Stimulated activated CD4-positive, alpha-beta T cell treated with anti-CD3 and anti-CD28 coated beads, Interleukin-12 subunit alpha, Interleukin-12 subunit beta, amount 100 ng/mL, for 24 hours (primary cell): ENCODE results near the gene EWSR1.
"Not testable (repeated sequence)": the region's sequence is repeated elsewhere in the genome, so short reads cannot be mapped to it uniquely, and the experiment has no call there.

ENCODE experiments used
- DNase-seq, 2 experiments: peaks; one replicate each; pipeline ENCODE4 v3.0.0-alpha.2; 2020; ENCODE audit warnings: low read depth in 2 of 2

The EWSR1 gene, protein sequence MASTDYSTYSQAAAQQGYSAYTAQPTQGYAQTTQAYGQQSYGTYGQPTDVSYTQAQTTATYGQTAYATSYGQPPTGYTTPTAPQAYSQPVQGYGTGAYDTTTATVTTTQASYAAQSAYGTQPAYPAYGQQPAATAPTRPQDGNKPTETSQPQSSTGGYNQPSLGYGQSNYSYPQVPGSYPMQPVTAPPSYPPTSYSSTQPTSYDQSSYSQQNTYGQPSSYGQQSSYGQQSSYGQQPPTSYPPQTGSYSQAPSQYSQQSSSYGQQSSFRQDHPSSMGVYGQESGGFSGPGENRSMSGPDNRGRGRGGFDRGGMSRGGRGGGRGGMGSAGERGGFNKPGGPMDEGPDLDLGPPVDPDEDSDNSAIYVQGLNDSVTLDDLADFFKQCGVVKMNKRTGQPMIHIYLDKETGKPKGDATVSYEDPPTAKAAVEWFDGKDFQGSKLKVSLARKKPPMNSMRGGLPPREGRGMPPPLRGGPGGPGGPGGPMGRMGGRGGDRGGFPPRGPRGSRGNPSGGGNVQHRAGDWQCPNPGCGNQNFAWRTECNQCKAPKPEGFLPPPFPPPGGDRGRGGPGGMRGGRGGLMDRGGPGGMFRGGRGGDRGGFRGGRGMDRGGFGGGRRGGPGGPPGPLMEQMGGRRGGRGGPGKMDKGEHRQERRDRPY

DNA sequence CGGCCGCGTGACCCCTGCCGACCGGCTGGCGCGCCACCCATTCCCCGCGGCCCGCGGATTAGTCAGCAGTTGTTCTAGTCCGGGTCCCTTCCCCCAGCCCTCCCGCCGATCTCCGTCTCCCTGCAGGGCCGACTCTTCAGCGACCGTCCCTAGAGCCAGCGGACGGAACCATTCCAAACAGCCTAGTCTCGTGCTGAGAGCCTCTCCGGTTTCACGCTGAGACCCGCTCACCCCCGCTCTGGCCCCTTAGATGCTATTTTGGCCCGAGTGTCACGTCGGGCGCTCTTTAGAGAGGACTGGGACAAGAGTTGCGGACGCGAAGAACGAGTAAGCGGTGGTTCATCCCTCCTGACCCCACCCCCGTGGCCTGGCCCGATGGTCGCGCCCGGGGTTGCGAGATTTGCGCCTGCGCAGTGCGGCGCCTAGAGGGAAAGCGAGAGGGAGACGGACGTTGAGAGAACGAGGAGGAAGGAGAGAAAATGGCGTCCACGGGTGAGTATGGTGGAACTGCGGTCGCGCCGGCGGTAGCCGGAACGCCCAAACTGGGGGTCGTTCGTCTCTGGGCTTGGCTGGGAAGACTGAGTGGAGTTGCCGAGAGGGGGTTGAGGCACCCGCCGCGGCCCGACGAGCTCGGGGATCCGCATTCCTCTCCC is at the start of gene EWSR1, which contains the start of gene RHBDD3:
Gene EWSR1 (plus strand): TSS at position 411 of the 653 bp plus-strand sequence. CDS start 69 bp downstream, at position 480.
Gene RHBDD3 (minus strand): TSS at position 124 of the 653 bp plus-strand sequence. CDS start 2,355 bp downstream, outside the sequence.
- peak; percentile 91 to 92 for DNase-seq

DNA sequence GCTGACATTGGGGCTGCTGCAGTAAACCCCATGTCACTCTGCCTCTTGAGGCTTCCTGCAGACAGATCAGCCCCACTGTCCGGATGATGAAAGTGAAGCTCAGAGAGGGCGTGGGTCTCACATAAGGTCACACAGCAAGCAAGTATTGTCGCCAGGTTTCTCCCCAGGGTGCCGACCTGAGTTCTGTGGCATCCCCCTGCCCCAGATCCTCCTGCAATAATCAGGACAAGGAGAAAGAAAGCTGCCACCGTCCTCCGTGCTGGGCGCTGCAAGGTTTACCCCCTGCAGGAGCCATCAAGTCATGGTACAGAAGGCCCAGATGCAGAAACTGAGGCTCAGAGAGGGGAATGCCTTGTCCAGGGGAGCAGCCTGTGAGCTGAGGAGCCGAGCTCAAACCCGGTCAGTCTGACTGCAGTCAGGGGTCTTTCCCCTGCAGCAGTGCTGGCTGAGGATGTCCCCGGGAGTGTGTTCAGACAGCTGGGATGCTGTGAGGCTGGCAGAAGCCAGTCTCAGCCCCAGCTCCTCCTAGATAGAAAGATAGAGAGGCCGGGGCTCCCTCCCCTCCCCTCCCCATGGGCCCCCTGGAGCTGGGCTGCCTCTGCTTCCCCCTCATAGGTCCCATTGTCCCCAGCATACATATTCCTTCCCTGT is 49.2 kb upstream of the EWSR1 start:
- DNase-seq = no peak

DNA sequence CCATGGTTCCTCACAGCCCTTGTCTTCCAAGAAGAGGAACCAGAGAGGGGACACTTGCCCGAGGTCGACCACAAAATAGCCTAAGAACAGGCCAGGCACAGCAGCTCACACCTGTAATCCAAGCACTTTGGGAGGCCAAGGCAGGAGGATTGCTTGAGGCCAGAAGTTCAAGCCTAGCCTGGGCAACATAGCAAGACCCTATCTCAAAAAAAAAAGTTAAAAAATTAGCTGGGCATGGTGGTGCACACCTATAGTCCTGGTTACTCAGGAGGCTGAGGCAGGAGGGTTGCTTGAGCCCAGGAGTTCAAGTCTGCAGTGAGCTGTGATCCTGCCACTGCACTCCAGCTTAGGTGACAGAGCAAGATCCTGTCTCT is 48.7 kb upstream of the EWSR1 start:
- DNase-seq = not testable (repeated sequence)

DNA sequence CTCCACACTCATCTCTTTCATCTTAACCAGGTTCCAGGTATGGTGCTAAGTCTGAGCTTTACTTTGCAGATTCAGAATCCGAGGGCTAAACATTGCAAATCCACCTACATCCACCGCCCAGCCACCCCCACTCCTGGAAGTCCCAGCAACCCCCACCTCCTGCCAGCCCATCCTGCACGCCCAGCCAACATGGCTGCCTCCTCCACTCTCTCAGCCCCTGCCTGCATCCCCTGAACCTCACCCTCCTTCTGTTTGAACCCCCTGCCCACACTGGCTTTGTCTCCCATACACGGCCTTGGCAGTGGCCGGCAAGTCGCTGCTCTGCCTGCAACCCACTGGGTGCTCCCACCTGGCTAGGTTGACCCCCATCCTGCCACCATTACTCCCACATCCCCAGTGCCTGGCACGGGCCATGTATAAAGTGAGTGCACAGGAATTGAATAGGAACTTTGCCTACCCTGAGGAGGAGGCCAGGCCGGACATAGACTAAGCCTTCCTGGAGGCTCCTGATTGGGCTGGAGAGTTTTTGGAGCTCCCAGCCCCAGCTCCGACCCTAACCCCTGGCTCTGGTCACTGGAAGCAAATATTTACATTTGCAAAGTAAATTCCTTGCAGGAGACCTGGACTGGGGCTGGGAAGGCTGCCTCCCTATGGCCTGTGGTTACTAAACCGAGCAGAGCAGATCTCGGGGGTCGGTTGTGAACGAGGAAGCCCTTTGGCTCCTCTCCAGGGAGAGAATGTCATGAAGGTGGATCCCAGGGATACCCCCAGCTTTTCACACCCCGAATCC is 48.0 kb upstream of the EWSR1 start:
- DNase-seq = no peak

DNA sequence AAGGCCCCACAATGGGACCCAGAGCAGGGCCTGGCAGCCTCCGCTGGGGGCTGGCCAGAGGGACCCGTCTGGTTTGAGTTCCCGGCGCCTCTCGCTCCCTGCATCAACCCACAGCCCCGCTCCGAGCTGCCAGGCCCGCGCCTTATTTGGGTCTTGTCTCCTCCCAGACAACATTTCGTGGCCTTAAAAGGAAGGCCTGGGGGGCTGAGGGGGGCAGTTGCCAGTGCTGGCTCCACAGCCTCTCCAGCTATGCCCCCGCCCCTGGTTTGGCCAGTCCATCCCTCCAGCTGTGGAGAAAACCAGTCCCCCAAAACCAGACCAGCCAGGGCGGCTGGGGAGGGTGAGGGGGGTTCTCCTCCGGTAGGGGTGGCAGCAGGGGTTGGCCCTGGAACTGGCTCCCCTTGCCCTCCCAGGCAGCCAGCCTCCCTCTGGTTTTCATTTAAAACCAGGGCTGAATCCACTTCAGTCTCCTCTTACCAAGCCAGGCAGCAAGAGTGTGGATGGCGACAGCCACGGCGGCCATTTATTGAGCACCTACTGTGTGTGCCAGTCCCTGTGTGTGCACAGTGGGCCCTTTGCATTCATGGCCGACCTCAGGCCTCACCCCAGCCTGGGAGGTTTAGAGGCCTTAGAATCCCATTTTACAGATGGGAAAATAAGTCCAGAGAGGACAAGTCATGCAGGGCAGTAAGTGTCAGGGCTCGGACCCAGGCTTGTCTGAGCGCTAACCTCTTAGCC is 43.8 kb upstream of the EWSR1 start:
- DNase-seq = no peak

DNA sequence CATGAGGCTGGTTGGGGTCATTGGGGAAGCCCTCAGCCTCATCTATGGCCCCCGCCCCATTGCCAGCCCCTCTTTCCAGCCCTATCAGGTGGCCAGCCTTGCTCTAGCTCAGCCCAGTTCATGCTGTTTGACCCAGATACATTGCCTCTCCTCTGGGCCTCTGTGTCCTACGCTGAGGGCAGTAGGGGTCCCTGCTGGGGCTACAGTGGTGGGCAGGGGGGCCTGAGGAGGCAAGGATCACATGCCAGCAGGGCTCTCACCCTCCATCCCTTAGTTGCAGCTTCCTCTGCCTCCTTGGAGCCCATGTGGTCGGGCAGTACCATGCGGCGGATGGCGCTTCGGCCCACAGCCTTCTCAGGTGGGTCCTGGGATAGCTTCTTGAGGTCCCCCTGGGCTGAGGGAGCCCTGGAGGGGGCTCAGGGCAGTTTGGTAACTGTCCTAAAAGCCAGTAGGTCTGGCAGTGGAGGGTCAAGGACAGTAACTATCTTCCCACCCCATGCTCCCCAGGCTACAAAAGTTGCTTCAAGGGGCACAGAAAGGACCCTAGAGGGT is 43.1 kb upstream of the EWSR1 start:
- no peak for DNase-seq

DNA sequence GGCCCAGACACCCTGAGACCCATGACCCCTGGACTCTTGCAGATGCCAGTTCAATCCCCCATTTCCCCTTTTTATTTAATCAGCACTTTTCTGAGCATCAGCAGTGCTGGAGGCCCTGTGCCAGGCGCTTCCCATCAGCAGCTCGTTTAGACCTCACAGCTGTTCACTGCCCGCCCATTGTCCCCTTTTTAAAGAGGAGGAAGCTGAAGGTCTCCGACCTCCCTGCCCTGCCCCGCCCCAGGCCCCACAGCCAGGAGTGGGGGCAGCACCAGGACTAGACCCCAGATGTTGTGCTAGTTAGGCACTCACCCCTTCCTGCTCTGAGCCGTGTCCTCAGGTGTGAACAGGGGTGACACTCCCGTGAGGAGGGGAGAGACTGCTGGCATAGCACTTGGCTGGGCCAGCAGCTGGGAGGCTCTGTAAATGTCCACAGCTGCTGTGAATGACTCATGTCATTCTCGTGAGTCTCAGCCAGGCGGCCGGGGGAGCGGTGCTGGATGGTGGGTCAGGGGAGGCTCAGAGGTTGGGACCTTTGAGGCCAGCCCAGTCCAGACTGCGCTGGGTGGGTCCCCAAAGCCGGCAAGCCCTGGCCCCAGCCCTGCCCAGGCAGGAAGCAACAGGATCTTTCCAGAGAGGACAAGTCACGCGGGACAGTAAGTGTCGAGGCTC is 42.5 kb upstream of the EWSR1 start:
- DNase-seq = no peak

DNA sequence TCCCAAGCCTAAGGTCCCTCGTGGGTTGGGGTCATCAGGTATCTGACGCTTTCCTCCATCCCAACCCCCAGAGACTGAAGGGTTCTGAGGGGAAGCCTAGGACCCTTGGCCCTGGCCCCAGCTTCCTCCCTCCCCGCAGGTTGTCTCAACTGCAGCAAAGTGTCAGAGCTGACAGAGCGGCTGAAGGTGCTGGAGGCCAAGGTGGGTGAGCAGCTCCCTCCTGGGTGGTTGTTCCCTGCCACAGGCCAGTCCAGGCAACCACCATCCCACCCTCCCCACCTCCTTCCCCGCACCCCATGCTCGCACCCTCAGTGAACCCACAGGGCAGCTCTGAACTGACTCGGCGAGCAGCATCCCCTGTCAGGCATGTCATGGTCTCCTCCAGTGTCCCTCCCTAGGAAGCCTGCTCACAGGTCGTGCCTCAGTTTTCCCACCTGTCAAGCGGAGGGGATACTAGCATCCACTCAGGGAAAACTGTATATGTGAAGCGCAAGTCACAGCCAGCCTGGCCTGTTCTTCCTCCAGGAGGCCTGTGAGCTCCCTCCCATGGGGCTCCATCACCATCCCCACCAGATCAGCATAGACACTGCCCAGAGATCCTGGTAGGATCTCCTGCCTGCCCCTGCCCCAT is 41.6 kb upstream of the EWSR1 start:
- no peak for DNase-seq

DNA sequence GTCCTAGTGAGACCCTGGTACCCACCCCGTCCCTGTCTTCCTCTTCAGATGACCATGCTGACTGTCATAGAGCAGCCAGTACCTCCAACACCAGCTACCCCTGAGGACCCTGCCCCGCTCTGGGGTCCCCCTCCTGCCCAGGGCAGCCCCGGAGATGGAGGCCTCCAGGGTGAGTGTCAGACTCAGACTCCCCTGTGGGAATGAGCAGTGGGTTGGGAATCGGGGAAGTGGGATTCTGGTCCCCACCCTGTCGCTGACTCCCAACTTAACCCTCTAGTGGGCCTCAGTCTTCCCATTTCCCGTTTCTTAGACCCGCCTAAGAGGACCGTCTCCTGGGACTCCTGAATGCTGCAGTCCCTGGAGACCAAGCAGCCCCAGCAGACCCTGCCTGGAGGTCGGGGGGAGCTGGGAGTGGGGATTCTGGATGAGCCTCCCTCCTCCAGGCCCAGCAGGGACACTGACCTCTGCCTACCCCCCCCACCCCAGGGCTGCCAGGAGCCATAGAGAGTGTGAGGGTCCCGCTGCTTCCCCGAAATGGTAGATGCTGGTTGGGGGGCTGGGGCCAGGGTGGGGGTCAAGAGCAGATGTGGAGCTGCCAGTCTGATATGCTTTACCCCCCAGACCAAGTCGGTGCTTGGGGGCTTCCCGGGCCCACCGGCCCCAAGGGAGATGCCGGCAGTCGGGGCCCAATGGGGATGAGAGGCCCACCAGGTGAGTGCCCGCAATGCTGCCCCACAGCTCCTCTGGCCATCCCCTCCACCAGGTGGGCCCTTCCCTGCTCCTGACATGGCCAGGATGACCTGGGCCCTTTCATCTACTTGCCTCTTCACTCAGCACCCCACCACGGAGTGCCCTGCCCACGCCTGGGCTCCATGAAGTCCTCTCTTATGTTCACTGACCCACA is 36.8 kb upstream of the EWSR1 start:
- DNase-seq = no peak

DNA sequence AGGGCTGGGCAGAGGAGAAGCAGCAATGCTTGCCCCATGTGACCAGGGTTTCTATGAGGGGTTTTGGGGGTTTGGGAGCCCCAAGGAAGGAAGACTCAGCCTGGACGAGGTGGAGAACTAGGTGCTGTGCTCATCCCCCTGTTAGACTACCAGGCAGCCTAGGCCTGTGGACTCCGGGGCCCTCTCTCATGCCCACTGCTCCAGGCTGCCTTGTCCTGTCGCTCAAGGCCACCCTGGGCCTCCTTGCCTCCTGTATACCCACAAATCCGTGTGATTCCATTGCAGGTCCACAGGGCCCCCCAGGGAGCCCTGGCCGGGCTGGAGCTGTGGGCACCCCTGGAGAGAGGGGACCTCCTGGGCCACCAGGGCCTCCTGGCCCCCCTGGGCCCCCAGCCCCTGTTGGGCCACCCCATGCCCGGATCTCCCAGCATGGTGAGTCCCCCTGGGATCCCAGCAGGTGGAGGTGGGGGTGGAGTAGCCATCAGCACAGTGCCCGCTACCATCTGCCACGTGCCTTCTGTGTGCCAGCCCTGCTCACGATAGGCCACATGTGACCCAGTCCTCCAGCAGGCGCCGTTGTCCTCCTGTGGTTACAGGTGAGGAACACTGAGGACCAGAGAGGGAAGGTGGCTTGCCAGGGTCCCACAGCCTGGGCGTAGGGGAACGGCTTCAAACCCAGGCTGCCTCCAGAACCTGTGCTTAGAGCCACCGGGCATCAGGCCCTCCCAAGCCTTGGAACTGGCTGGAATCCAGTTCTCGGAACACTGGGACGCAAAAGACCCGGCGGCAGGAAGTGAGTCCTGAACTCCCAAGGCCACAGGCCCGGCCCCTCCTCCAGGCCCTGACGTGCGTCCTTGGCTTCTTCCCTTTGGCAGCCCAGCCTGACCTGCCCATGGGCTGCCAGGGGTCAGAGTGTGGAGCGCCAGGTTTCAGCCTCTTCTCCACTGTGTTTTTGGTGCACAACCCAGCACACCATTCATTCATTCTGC is 35.8 kb upstream of the EWSR1 start:
- DNase-seq = no peak

DNA sequence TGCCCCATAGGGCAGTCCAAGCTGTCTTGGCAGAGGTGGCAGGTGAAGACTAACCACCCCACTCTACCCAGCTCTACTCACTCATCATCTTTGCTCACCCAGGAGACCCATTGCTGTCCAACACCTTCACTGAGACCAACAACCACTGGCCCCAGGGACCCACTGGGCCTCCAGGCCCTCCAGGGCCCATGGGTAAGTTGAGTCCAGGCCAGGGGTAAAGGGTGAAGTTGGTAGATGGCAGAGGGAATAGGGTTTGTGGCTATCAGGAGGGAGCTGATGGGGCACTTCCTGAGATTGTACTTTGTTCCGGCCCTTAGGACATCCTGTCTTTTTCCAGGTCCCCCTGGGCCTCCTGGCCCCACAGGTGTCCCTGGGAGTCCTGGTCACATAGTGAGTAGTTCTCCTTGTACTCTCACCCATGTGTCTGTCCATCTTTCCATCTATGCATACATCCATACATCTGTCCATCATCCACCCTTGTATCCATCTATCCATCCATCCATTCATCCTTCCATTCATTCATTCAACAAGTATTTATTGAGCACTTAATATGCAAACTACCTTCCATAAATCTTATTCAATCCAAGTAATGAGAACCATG is 34.7 kb upstream of the EWSR1 start:
- DNase-seq = no peak

DNA sequence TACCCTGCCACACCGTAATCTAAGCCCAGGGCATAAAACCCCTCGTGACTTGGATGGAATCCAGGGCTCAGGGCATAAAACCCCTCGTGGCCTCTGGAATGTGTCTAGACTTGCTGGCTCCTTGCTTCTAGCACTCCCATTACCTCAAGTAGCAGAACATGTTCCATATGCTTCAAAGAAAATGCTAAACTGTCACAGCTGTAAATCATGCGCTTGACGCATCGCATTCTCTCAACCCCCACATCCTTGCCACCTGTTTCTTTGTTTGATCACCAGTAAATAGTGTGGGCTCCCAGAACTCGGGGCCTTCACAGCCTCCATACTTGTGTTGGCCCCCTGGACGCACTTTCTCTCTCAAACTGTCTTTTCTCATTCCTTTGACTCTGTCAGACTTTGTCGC is 27.6 kb upstream of the EWSR1 start:
- DNase-seq = not testable (repeated sequence)

DNA sequence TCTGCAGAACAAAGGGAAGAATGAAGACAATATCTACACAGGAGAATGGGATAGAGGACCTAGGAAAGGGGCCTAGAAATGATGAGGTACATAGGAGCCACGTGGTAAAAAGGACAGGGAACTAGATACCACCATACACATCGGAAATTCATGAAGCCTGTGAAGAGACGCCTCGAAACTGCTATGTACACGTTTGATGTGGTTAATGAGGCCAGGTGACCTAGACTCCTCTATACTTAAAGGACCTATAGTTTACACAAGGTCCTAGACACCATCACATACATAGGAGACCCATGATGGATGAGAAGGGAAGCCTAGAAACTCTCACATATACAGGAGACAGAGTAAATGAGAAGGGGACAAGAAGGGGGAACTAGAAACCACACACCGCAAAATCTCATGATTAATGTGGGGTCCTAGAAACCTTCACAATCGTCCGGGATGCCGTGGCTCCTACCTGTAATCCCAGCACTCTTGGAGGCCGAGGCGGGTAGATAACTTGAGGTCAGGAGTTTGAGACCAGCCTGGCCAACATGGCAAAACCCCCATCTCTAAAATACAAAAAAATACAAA is 24.1 kb upstream of the EWSR1 start:
- no peak for DNase-seq

DNA sequence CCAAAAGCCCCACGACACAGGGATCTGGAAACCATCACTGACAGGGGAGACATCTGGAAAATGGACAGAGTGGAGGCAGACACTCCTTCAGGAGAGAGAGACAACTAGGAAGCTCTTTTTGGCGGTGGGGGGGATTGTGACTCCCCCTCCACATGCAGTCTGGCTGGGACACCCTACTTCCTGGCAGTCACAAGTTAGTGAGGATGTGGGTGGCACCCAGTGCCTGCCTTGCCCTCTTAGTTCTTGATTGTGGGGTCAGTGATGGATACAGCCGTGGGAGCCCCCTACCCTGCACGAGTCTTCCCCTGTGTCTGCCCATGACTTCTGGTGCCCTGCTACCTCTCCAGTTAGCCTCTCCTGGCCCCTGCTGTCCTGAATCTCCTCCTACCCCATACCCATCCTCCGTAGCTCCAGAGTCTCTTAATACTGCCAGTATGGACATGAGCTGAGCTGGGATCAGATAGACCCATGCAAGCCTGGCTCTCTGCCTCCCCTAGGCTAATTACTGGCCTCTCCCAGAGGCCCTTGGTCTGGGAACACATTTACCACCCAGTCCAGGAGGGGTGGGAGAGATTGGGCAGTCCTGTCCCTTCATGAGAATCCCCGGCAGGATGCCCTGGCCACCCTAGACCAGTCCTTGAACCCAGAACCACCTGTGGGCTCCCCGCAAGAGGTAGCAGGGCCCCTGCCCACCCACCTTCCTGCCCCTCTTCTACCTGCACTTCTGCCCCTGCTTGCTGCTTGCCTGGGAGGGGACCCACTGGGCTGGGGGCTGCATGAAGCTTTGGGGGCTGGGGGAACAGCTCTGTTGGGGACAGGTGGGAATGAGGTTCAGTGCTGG is 23.1 kb upstream of the EWSR1 start:
- no peak for DNase-seq
